Epithelial cell of esophagus (primary cell): ENCODE measurements around the gene OR1I1.

Experiments
- DNase-seq: peaks from one replicate; pipeline ENCODE4 v3.0.0; 2010; ENCODE audit warnings: low read depth
- H3K4me3 ChIP-seq: 2 replicates; pipeline ENCODE4 v1.5.1; 2011; ENCODE audit warnings: mild to moderate bottlenecking, low read length, control low read depth
- CTCF ChIP-seq: IDR thresholded peaks from 2 replicates; pipeline ENCODE4 v1.5.1; 2011; ENCODE audit warnings: low read depth, mild to moderate bottlenecking, low read length, control low read depth, inconsistent platforms; ENCODE audit not compliant: insufficient read depth; ENCODE audit errors: missing control alignments

The OR1I1 gene

DNA sequence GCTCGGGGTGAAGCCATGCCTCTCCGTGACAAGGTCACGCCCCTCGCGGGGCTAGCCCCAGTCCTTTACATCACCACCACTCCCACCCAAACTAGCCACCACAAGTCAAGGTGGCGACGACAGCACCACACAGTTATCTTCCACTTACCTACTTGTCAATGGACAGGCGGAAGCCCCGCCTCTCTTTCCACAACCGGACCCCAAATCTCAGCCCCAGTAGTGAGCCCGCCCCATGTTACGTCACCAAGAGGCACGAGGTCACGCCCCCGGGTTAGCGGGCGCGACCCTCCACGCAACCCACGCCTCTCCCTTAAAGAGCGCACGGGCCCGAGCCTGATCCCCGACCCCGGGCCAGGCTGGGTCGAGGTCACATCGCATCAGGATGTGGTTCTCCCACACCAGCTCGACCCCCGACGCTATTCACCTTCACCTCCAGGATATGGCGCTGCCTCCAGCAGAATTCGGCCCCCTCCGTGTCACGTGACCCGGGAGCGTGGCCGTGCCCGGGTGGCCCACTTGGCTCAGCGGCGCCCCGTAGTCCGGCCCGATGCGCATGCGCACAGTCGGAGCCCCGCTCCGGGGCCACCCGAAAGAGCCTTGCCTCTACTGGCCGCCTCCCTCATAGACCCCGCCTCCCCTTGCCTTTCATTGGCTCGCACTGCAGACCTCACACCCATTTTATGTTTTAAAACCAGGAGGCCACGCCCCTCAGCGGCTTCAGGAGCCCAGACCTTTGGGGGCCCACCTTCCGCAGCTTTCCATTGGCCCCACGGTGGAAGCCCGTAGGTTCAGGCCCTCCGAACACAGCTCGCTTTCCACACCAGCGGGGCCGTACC, 43.4 kb downstream of the OR1I1 start:
- DNase-seq = peak; percentile 96
- no peak for TF ChIP-seq CTCF
- H3K4me3 ChIP-seq = peak overlapping the region; percentile 89

- peak overlapping the region; percentile 89 for H3K4me3 ChIP-seq
- TF ChIP-seq CTCF = no peak
- DNase-seq = no peak
These were observed 44.3 kb downstream of the OR1I1 start for GRCh38 chr19:15126131-15126910.

- DNase-seq = peak; percentile 36
- no peak overlapping the region for H3K4me3 ChIP-seq
- TF ChIP-seq CTCF = no peak
These were observed 46.3 kb downstream of the OR1I1 start for GRCh38 chr19:15128162-15128770.

GRCh38 chr19:15129856-15130585, 48.0 kb downstream of the OR1I1 start:
- peak; percentile 95 for DNase-seq
- TF ChIP-seq CTCF = peak; percentile 1
- H3K4me3 ChIP-seq = no peak overlapping the region

DNA sequence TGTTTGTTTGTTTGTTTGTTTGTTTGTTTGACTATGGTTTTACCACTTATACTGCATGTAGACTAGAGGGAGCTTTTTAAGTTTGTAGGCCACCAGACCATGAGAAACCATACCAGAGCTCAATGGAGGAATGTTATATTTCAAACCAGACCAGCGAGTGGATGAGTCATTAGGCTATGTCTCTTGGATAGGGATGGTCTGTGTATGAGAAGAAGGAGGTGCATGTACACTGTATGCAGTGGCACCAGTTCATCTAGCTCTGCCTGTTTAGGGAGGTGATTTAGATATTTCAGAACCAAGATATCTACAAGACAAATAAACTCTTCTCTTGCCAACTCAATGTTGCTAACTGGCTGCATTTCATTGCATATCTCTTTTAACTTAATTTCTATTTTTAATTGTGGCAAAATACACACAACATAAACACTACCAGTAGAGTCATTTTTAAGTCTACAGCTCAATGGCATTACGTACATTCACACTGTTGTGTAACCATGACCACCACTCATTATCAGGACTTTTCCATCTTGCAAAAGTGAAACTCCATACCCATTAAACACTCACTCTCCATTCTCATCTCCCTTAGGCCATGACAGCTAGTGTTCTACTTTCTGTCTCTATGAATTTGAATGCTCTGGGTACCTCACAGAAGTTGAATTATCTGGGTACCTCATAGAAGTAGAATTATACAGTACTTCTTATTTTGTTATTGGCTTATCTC, 54.4 kb downstream of the OR1I1 start:
- no peak for TF ChIP-seq CTCF
- no peak overlapping the region for H3K4me3 ChIP-seq
- peak; percentile 89 for DNase-seq

GRCh38 chr19:15137777-15138176, 55.8 kb downstream of the OR1I1 start:
- TF ChIP-seq CTCF = no peak
- H3K4me3 ChIP-seq = no peak overlapping the region
- no peak for DNase-seq
